NCI-H1105 (cell line): ENCODE data around the gene HOXA3.
A peak's percentile ranks its signal among the peaks of the same experiment; 100 is the strongest.

Source experiments
- DNase-seq: peaks from one replicate; lab custom pipeline; 2025; lab: John Stamatoyannopoulos, UW

HOXA3 gene

DNA sequence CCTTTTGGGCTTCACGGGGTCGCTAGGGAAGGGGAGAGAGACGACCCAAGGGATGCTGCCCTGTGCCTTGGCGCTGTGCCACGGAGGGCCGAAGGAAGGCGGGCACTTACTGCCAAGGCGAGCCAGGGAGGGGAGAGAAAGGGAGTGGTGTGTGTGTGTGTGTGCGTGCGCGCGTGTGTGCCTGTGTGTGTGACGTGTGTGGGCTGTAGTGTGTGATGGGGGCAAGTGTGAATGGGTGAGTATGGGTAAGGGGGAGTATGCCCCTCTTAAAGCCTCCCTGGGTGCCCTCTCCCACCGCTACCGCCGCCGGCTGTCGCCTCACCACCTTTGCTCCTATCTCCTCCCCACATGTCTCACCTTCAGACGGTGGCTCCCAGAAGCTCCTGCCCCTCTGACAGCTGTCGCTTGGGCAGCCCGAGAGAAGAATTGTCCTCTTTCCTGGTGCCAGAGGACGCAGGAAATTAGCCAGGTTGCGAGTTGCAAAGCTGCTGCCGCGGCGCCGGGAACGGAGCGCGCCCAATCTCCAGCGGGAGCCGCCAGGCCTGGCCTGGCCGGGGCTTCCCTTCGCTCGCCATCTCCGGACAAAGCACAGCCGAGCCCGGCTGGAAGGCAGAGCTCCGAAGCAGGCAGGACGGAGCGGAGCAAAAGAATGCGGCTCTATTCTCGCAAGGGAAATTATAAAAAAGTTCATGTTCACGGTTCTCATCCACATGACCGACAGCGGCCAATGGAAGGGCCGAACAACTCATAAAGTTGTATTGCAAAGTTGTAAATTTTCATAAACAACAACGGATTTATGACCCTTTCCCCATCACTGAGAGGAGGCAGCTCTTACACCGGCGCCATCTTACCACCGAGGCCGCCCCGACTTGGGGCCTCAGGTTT lies at the start of gene HOXA3:
Gene HOXA3, minus strand, starts transcription at position 653 of the 885 bp plus-strand sequence. CDS start 41,943 bp downstream, outside the sequence.
- peak; percentile 19 for DNase-seq

DNA sequence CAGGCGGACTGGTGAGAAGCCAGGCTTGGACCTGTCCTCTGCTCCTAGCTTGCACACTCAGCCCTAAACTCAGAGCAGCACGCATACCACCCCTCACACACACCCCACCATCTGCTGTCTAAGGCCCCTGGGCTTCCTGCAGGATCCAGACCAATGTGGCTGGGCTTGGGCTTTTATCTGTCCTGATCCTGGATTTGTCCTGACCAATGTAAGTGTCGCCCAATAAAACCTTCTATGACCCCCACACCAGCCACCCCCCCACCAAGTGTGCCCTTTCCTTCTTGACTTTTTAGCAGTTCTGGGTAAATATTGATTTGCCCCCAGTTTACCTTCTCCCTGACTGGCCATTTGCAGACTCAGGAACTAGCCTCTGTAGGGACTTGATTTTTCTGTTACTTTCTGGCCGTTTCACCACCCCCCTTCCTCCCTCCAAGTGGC lies 49.2 kb upstream of the HOXA3 start:
- no peak for DNase-seq

DNA sequence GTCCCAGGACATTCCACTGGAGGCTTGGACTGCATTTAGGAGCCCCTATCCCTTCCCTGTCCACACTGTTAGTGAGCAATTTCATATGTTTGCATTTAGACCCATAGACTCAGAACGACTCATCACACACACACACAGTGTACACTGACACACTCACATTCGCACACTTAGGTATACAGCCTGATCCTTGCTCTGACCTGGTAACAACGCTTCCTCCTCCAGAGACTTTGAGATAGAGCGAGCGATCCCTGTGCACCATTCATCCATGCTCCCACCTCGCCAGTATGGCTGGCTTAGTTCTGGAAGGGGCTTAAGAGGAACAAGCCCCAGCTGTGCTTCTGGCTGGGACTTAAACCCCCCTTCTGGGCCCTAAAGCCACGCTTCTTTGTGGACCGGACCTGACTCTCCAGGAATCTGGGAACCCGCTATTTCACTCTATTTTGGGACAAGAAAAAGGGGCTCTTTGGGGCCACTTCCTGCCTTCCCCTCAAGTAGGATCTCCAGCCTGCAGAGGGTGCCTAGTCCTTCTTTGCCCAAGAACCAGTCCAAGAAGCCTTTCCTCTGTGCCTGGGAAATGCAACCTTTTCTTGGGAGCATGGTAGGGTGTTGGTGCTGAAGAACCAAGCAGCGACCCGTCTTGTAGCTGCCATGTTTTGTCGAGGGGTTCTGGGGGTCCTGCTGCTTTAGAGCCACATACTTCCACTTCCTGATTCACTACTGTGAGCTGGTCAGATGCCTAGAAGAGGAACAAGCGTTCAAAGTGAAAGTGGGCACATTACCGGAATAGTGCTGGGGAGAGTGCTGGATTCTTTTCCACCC lies 48.6 kb upstream of the HOXA3 start:
- DNase-seq: no peak

DNA sequence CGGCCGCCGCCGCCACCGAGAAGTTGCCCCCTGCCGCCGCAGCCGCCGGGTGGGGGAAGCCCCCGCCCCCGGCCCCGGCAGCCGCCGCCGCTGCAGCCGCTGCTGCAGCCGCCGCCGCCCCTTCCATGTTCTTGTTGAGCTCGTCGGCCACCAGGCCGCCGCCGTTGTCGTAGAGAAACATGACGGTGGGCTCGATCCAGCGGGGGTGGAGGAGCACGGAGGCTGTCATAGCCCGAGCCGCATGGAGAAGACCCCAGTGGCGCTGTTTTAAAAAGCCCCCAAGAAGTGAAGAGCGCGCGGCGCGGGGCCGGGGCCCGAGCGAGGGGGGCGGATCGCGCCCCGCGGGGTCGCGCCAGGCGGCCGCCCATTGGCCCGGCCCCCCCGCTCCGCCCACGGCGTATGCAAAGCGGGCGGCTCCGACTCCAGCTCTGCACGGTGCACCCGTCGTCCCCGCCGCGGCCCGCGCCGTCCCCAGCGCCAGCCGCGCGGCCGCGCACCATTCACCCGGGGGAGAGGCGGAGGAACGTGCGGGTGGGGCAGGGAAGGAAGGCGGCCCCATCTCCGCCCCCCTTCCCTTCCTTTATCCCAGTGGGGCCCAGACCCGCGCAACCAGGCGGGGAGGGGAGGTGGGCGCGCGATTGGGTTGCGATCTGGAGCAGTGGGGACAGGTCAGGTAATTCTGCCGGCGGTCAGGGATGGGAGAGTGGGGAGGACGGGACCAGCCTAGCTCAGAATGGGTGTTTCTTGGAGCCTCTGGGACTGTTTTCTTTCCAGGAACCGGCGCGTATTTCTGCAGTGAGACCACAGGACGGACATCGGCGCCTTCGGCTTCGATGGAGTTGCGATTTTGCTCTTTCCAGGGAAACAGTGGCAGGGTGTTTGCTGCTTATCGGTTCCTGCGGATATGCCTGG lies 47.7 kb upstream of the HOXA3 start, which contains the start of gene HOXA13:
Gene HOXA13, minus strand, starts transcription at position 243 of the 912 bp plus-strand sequence. Its CDS starts 14 bp downstream, at position 229.
- peak; percentile 76 for DNase-seq

DNA sequence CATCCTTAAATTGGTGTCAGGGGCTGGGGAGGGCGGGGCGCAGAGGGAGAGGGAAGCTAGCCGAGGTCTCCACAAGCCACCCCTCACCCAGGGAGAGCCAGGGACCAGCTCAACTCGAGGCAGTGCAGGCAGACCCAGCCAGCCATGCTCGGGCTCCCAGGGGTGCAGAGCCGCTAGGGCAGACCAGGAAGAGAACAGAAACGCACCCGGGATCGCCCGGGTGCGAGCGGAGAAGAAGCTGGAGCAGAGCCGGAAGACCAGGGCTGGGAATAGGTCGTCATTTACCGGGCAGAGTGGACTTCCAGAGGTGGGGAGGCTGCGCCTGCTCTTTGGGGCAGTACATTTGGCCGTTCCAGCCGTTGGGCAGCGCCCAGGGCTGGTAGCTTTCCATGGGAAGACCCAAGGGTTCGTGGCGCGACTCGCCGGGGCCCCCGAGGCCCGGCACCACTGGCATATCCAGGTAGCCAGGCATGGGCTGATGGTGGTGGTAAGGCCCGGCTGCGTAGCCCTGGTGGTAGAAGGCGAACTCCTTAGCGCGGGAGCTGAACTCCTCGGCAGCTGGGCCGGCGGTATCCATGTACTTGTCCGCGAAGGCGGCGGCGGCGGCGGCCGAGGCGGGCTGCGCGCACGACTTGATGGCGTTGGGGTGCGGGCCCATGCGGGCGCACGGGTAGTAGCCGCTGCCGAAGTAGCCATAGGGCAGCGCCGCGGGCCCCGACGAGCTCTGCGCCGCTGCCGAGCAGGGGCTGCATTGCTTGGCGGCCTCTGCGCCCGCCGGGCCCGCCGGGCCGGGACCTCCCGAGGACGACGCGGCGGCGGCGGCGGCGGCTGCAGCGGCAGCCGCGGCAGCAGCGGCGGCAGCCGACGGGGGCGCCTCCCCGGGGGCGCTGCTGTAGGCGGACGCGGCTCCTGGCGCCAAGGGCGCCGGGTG lies 46.8 kb upstream of the HOXA3 start:
- DNase-seq: peak; percentile 45

DNA sequence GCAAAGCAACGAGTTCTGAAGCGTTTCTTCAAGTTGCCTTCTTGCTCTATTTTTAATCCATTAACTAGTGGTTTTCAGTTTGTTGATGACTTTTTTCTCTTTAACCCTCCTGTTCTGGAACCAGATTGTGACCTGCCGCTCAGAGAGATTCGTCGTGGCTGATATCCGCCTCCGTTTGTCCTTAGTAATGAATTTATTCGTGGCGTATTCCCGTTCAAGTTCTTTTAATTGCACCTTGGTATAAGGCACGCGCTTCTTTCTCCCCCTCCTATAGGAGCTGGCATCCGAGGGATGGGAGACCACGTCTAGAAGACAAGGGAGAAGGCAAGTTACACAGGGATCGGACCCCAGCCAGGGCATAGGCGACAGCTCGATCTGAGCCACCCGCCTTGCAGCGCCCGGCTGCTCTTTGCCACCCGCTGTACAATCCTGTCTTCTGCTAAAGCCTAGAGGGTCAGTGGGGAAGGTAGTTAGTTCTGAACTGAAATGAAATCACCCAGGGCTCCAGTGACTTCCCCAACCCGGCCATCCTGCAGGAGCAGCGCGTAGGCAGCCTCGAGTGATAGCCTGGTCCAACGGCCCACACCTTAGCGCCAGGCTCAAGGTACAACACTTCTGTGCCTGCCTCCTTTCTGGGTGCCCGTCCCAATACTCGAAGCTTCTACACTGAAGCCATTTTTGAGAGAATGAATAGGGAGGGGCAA lies 45.9 kb upstream of the HOXA3 start:
- DNase-seq: no peak

DNA sequence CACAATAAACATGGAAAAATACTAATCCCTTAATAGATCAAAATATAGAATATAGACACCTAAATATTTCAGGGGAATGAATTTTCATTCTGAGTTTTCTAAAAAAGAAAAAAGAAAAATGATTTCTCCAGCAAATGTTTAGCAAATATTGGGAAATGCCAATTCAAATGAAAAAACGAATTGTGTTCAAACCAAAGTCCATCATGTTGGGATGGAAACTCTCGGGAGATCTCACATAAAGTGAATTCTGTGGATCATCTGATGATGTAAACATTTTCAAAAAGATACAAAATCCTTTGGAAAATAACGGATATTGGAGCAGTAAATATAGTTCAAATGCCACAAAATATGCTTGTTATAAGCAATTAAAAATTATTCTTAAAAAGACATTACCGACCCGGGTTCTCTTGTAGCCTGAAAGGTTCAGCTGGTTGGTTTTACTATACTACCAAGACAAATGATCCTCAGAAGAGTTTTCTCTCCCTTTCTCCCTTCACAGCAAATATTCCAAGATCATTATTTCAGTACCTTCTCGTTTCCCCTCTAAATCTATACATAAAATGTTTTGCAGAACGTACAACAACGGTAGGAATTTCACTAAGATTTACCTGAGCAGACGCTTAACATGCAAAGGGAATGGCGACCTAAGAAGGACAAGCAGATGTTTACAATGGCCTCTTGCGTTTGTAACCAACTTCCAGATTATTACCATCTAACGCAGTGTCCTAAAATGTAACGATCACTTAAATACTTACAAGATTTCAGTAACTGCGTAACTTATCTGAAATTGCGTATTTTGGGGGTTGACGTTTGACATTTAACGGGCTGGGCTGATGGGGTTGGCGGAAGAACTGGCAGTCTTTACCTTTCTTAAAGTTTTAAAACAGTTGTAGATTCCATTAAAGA lies 45.0 kb upstream of the HOXA3 start:
- no peak for DNase-seq

DNA sequence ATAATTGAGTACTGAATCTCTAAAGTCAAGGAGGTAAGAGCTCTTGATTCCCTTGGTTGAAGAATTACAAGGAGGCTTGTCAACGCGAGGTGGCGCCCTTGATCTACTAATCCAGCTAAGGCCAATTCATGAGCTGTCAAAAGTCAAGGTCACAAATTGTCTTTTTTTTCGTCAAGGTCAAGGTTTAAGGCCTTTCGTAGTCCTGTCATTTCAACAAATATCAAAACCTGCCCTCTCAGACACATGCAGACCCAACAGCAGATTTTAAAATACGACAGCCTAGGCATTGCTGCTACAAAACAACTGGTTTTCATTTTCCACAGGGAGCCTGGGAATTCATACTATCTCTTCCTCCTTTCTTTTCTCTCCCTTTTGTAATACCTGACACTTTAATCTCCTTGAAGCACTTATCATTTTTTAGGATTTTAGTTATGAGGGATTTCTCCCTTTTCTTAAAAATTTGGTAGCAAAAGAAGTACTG lies 43.9 kb upstream of the HOXA3 start:
- peak; percentile 76 for DNase-seq

DNA sequence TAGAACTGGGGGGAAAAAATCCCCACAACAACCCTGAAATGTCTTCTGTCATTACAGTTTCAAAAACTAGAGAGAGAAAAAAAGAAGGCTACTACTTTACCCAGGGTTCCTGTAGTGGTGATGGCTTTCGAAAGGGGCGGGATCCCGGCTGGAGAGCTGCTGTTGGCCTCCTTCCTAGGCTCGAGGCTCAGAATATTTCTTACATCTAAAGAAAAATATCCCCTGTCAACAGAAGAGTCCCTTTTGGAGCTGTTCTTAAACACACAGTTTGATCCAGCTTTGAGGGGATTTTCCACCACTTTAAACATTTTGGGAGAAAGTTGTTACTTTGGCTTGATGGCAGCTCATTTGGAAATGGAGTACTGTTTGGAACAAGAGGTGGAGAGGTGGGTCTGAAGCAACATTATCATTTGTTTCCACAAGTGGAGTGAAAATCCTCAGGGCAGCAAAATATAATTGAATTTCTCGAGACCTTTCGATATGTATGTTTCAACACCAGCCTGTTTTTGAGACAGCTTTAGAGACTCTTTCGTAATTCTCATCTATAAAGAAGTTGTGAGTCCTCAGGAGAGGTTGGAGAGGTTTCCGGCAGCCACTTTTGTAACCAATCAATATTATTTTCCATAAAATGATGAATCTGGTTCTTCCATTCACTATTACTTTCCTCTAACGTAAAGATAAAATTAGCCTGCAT lies 42.5 kb upstream of the HOXA3 start:
- DNase-seq: no peak

DNA sequence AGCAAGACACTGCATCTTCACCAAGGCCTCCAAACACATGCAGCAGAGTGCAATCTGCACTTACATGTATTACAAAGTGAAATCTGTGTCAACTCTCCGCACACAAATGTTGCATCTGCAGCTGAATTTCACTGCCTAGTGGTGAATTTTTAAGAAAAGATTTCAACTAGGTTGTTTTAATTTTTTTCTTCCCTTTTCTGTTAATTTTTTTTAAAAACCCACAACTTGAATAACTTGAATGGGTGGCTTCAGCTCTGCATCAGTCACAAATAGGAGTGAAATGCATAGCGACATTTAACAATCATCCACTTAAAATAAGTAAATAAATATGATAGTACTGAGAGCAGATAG lies 41.6 kb upstream of the HOXA3 start:
- no peak for DNase-seq

DNA sequence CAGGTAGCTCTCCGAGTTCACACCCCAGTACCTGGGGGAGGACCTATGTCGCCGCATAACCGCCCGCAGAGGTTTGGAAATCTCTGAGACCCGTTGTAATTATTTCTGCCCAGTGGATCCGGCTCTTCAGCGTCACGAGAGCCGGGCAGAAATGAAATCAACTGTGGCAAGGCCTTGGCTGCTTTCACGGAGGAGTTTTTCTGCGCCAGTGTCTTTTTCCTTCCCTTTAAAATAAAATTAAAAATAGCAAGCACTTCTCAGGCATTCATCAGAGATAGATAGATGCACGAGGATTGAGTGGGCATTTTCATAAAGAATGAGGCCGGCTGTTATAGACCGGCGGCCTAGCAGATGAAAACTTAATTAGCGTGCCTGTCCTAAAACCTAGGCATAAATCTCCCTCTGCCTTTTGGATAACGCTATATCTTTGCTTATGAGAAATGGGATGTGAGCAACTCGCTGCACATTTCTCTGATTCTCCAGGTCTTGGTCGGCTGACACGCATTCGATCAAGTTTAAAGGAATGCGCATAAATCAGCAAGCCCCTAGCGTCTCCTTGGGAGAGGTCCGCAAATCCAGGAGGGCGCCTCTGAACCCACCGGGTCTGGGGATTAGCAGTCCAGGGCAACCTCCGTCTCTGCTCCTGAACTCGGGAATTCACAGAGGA lies 41.1 kb upstream of the HOXA3 start:
- DNase-seq: no peak

DNA sequence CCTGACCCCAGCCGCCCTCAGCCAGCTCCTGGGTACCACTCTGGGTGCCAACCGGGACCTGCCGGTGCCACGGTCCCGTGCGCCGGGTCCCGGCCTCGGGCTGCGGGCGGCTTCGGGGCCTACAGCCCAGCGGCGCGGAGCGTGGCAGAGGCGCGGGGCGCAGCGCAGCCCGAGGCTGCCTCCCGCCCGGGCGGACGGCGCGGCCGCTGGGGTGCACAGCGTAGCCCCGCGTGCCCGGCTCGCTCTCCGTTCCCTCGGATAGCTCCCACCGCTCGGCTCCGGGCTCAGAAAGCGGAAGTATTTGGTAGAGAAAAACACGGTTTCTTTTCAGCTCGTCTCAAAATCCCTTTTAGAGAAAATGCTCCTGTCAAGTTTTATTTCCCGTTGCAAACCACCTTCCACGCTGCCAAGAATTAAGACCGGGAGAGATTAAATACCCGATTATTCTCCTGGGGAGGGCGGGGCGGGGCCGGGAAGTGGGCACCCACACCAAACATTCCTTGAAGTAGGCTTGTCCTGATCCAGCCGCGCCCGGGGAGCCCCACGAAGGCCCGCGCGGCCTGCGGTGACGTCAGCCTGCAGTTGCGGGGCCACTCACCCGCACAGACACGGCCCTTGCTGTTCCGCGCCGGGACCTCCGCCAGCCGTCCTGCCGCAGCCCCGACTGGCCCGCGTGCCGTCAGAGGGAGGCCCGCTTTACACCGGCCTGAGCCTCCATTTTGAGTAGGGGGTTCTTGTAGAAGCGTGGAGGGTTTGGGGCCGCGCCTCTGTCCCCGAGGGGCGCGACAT lies 40.4 kb upstream of the HOXA3 start:
- DNase-seq: no peak

DNA sequence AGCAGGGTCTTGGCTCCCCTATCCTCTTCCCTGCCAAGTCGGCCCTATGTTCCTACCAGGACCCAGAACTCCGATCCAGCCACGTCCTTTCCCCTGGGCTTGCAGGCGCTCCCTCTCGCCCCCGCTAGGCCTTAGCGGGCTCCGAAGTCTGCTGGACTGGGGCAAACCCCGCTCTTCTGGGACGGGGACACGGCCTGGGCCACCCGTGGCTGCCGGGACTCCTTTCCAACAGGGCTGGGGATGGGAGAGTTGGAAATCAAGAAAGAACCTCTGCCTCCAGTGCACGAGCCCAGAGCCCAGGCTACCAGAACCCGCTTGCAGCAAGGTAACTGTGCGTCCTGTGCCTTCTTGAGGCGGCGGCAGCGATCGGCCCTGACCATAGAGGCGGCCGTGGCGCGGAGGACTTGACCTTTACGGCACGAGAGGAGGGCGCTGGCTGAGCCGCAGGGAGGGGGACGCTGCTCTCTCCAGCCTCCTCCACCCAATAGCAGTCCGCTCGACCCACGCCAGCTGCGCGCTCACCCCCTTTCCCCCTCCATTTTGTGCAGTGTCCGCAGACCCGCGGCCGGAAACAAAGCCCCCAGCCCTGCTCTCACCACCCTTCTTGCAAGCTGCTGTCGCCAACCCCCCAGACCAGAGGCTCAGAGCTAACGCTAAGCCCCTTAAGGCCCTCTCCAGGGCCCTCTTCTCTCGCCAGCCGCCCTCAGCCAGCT lies 39.6 kb upstream of the HOXA3 start:
- no peak for DNase-seq

DNA sequence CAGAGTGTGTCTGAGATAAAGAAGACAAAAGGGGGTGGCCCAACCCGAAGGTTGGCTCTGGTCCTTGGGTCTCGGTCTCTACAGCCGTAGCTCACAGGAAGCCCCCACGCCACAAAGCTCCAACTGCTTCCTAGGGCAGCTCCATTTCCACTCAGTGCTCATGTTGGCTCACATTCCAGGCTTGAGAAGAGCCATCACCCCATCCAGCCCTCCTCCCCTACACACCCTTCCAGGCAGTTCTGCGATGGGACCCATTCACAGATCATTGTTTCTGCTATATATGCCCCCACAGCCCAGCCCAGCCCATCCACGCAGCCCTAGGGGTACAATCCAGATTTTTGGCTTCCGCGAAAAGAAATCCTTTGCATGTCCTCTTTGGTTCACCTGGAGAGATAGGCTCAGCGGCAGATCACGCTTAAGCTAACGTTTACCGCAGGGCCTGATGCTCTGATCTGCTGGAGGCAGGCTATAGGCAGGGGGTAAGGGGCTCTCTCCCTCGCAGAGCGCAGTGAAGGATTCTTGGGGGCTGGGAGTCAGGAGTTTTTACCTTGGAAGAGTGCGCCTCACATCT lies 38.9 kb upstream of the HOXA3 start:
- DNase-seq: no peak

DNA sequence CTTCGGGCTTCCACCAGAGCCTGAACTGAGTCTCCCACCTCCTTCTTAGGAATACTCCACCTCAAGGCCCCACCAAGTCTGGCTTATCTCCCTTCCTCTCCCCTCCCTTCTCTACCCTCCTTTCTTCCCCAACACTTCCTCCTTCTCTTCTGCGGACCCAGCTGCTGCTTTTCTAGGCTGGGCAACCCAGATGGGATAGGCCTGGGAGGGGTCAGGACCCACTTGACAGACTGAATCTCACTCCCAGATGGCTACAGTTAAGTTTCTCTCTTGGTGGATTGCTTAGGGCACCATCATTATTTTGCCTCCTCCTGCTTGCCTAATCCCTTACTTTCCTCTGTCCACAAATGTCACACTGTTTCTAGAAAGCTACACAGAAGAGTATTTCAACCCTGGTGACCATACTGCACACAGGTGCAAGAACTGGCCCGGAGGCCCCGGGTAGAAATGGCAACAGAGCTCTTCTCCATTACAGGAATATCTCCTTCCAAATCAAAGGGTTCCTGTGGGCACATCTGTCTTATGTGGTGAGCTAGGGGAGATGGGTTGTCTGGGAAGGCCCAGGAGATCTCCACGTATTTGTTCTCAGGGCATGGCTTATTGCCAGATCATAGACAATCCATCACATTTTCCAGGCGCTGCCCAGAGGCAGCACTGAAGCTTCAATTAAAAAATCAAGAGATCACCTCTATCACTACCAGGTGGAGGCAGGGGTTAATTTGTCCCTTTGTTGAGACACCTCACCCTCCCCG lies 37.8 kb upstream of the HOXA3 start:
- no peak for DNase-seq
